Astrocyte (in vitro differentiated cells and primary cell): Measurements from ENCODE around the gene CPA1.

ENCODE experiments used
- CTCF ChIP-seq: IDR thresholded peaks from 2 replicates; pipeline ENCODE4 v1.5.1; 2011; ENCODE audit warnings: low read depth, mild to moderate bottlenecking, inconsistent platforms, low read length, moderate library complexity; ENCODE audit not compliant: insufficient read depth
- EZH2 ChIP-seq: IDR thresholded peaks from 2 replicates; pipeline ENCODE4 v1.6.1; 2012; ENCODE audit warnings: mild to moderate bottlenecking, low read length, inconsistent platforms; ENCODE audit not compliant: insufficient read depth

GRCh38 chr7:130410868-130411541 is 30.7 kb downstream of the CPA1 start:
- TF ChIP-seq CTCF, result no peak
- no peak for TF ChIP-seq EZH2
